Measurements from ENCODE around the gene FBN3.

DNA sequence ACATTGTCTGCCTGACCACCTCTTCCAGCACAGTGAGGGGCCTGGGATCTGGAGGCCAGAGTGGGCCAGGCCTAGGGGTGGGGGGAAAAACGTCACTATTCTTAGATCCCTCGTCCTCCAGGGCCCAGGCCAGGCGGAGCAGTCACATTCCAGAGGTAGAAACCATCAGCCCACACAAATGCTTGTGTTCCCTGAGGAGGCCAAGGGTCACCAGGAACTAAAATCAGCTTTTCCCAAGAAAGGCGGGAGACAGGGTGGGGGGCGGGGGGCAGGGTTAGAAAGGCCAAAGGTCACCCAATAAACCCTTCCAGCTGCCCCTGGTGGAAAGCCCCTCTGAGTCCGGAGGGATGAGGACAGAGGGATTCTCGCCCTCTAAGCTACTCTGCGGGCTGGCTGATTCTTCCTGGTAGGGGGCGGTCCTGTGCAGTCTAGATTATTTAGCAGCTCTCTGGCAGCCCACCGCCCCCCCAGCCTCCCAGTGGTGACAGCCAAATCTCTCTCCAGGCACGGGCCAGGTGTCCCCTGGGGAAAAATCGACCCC, 120.4 kb downstream of the FBN3 start:
- TF ChIP-seq POLR2A (IDR thresholded peaks at IDR 0.05; ENCODE audit: low read depth, low read length) (no peak), TAF1 (IDR thresholded peaks at IDR 0.05; ENCODE audit: low read depth, low read length) (no peak), POLR2AphosphoS5 (IDR thresholded peaks at IDR 0.05; ENCODE audit: low read depth, low read length) (no peak), POU2F2 (IDR thresholded peaks at IDR 0.05; ENCODE audit: low read depth, low read length) (no peak)

Data from GM12891 (cell line).